Measurements from ENCODE around the gene CACNG6.

- TF ChIP-seq, protein P1, sequence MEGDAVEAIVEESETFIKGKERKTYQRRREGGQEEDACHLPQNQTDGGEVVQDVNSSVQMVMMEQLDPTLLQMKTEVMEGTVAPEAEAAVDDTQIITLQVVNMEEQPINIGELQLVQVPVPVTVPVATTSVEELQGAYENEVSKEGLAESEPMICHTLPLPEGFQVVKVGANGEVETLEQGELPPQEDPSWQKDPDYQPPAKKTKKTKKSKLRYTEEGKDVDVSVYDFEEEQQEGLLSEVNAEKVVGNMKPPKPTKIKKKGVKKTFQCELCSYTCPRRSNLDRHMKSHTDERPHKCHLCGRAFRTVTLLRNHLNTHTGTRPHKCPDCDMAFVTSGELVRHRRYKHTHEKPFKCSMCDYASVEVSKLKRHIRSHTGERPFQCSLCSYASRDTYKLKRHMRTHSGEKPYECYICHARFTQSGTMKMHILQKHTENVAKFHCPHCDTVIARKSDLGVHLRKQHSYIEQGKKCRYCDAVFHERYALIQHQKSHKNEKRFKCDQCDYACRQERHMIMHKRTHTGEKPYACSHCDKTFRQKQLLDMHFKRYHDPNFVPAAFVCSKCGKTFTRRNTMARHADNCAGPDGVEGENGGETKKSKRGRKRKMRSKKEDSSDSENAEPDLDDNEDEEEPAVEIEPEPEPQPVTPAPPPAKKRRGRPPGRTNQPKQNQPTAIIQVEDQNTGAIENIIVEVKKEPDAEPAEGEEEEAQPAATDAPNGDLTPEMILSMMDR (IDR thresholded peaks at IDR 0.05): no peak
- TF ChIP-seq POLR2AphosphoS5 (IDR thresholded peaks at IDR 0.05) (no peak), POLR2A (IDR thresholded peaks at IDR 0.05) (no peak)
Observed at GRCh38 chr19:53962887-53963431, 28.5 kb upstream of the CACNG6 start, which contains the start of gene CACNG8.

Data from breast epithelium (tissue), 3 donors.